Measurements from ENCODE around the gene CCNH.
A peak's percentile ranks its signal among the peaks of the same experiment; 100 is the strongest.

Gene CCNH

GRCh38 chr5:87412630-87413342, at the start of gene CCNH:
CCNH (minus strand) TSS chr5:87412930; CDS start chr5:87412794, 136 bp downstream.
- DNase-seq, result peak; percentile 98

- DNase-seq, result no peak
Observed at GRCh38 chr5:87457706-87458105, 45.0 kb upstream of the CCNH start.

- no peak for DNase-seq
Observed at GRCh38 chr5:87453801-87454200, 41.1 kb upstream of the CCNH start.

GRCh38 chr5:87452837-87453236, 40.1 kb upstream of the CCNH start:
- DNase-seq, result no peak

GRCh38 chr5:87442419-87442818, 29.7 kb upstream of the CCNH start:
- no peak for DNase-seq

- no peak for DNase-seq
Observed at GRCh38 chr5:87438231-87438630, 25.5 kb upstream of the CCNH start.

GRCh38 chr5:87437724-87438123, 25.0 kb upstream of the CCNH start:
- no peak for DNase-seq

GRCh38 chr5:87435144-87435694, 22.5 kb upstream of the CCNH start:
- no peak for DNase-seq

- no peak for DNase-seq
Observed at GRCh38 chr5:87434461-87434860, 21.7 kb upstream of the CCNH start.

GRCh38 chr5:87433945-87434344, 21.2 kb upstream of the CCNH start:
- DNase-seq, result no peak

- no peak for DNase-seq
Observed at GRCh38 chr5:87432460-87432859, 19.7 kb upstream of the CCNH start.

GRCh38 chr5:87430863-87431457, 18.2 kb upstream of the CCNH start:
- no peak for DNase-seq

- no peak for DNase-seq
Observed at GRCh38 chr5:87423755-87424154, 11.0 kb upstream of the CCNH start.

GRCh38 chr5:87421307-87421706, 8.6 kb upstream of the CCNH start:
- no peak for DNase-seq

- no peak for DNase-seq
Observed at GRCh38 chr5:87418506-87418905, 5.8 kb upstream of the CCNH start.

GRCh38 chr5:87413343-87413645, 564 bp upstream of the CCNH start:
- no peak for DNase-seq

GRCh38 chr5:87411973-87412629, 629 bp downstream of the CCNH start:
- DNase-seq, result peak; percentile 61

GRCh38 chr5:87411586-87411972, 1.2 kb downstream of the CCNH start:
- DNase-seq, result peak; percentile 61

GRCh38 chr5:87410931-87411330, 1.8 kb downstream of the CCNH start:
- DNase-seq, result no peak

- DNase-seq, result peak; percentile 53
Observed at GRCh38 chr5:87408204-87408603, 4.5 kb downstream of the CCNH start.

GRCh38 chr5:87405472-87406155, 7.1 kb downstream of the CCNH start:
- no peak for DNase-seq

GRCh38 chr5:87404359-87404758, 8.4 kb downstream of the CCNH start:
- DNase-seq, result no peak

GRCh38 chr5:87403899-87404298, 8.8 kb downstream of the CCNH start:
- no peak for DNase-seq

- no peak for DNase-seq
Observed at GRCh38 chr5:87403409-87403808, 9.3 kb downstream of the CCNH start.
